ENCODE data around the gene TMEM178A.

The TMEM178A gene

GRCh38 chr2:39712953-39713352, 47.2 kb downstream of the TMEM178A start:
- no peaks in the 10 kb centered on the region for H3K36me3 ChIP-seq (replicated peaks; ENCODE audit: insufficient read depth, low read length)
- no peaks in the 10 kb centered on the region for H3K27me3 ChIP-seq (replicated peaks; ENCODE audit: insufficient read depth, low read length)
- H3K9me3 ChIP-seq (replicated peaks; ENCODE audit: insufficient read depth, low read length), result no peaks in the 10 kb centered on the region
- no peak overlapping the region for H2AFZ ChIP-seq (ENCODE audit: low read length)
- no peaks in the 10 kb centered on the region for H3K9me2 ChIP-seq (replicated peaks; ENCODE audit: insufficient read depth, low read length)
- DNase-seq, result no peak
- no peaks in the 10 kb centered on the region for H3F3A ChIP-seq (ENCODE audit: insufficient read depth, low read length)
- H3K4me2 ChIP-seq (ENCODE audit: low read depth, low read length), result no peak overlapping the region
- H4K20me1 ChIP-seq (ENCODE audit: insufficient read depth, low read length), result no peaks in the 10 kb centered on the region
- H3K4me3 ChIP-seq (ENCODE audit: low read length), result no peak overlapping the region
- TF ChIP-seq EZH2phosphoT487 (IDR thresholded peaks at IDR 0.05; ENCODE audit: low read length) (no peak), CTCF (IDR thresholded peaks at IDR 0.05; ENCODE audit: low read length) (no peak), EZH2 (optimal IDR thresholded peaks at IDR 0.05; ENCODE audit: low read depth, low read length) (no peak)
- H3K27ac ChIP-seq (ENCODE audit: low read length), result no peak overlapping the region
- H3K79me2 ChIP-seq (ENCODE audit: low read length), result no peaks in the 10 kb centered on the region
- no peak overlapping the region for H3K9ac ChIP-seq (ENCODE audit: low read length)
- no peaks in the 10 kb centered on the region for H3K4me1 ChIP-seq (ENCODE audit: low read length)

- H3K4me3 ChIP-seq (ENCODE audit: low read length), result no peak overlapping the region
- H3K4me2 ChIP-seq (ENCODE audit: low read depth, low read length), result no peak overlapping the region
- no peaks in the 10 kb centered on the region for H3K9me2 ChIP-seq (replicated peaks; ENCODE audit: insufficient read depth, low read length)
- no peaks in the 10 kb centered on the region for H3F3A ChIP-seq (ENCODE audit: insufficient read depth, low read length)
- no peak overlapping the region for H3K9ac ChIP-seq (ENCODE audit: low read length)
- no peaks in the 10 kb centered on the region for H4K20me1 ChIP-seq (ENCODE audit: insufficient read depth, low read length)
- H3K9me3 ChIP-seq (replicated peaks; ENCODE audit: insufficient read depth, low read length), result no peaks in the 10 kb centered on the region
- H2AFZ ChIP-seq (ENCODE audit: low read length), result no peak overlapping the region
- H3K36me3 ChIP-seq (replicated peaks; ENCODE audit: insufficient read depth, low read length), result no peaks in the 10 kb centered on the region
- no peak for TF ChIP-seq EZH2phosphoT487 (IDR thresholded peaks at IDR 0.05; ENCODE audit: low read length)
- no peak for TF ChIP-seq EZH2 (optimal IDR thresholded peaks at IDR 0.05; ENCODE audit: low read depth, low read length)
- TF ChIP-seq CTCF (IDR thresholded peaks at IDR 0.05; ENCODE audit: low read length), result no peak
- no peaks in the 10 kb centered on the region for H3K79me2 ChIP-seq (ENCODE audit: low read length)
- no peaks in the 10 kb centered on the region for H3K4me1 ChIP-seq (ENCODE audit: low read length)
- DNase-seq, result no peak
- H3K27ac ChIP-seq (ENCODE audit: low read length), result no peak overlapping the region
- H3K27me3 ChIP-seq (replicated peaks; ENCODE audit: insufficient read depth, low read length), result no peaks in the 10 kb centered on the region
Observed at GRCh38 chr2:39715095-39715494, 49.4 kb downstream of the TMEM178A start.

- no peak overlapping the region for H3K4me2 ChIP-seq (ENCODE audit: low read depth, low read length)
- H4K20me1 ChIP-seq (ENCODE audit: insufficient read depth, low read length), result no peaks in the 10 kb centered on the region
- H2AFZ ChIP-seq (ENCODE audit: low read length), result no peak overlapping the region
- H3K36me3 ChIP-seq (replicated peaks; ENCODE audit: insufficient read depth, low read length), result no peaks in the 10 kb centered on the region
- no peak for DNase-seq
- H3K9me2 ChIP-seq (replicated peaks; ENCODE audit: insufficient read depth, low read length), result no peaks in the 10 kb centered on the region
- H3K4me3 ChIP-seq (ENCODE audit: low read length), result no peak overlapping the region
- no peaks in the 10 kb centered on the region for H3K4me1 ChIP-seq (ENCODE audit: low read length)
- H3K9ac ChIP-seq (ENCODE audit: low read length), result no peak overlapping the region
- H3K9me3 ChIP-seq (replicated peaks; ENCODE audit: insufficient read depth, low read length), result no peaks in the 10 kb centered on the region
- no peak for TF ChIP-seq EZH2 (optimal IDR thresholded peaks at IDR 0.05; ENCODE audit: low read depth, low read length)
- TF ChIP-seq CTCF (IDR thresholded peaks at IDR 0.05; ENCODE audit: low read length), result no peak
- TF ChIP-seq EZH2phosphoT487 (IDR thresholded peaks at IDR 0.05; ENCODE audit: low read length), result no peak
- no peak overlapping the region for H3K27ac ChIP-seq (ENCODE audit: low read length)
- no peaks in the 10 kb centered on the region for H3K27me3 ChIP-seq (replicated peaks; ENCODE audit: insufficient read depth, low read length)
- H3F3A ChIP-seq (ENCODE audit: insufficient read depth, low read length), result no peaks in the 10 kb centered on the region
- no peaks in the 10 kb centered on the region for H3K79me2 ChIP-seq (ENCODE audit: low read length)
Observed at GRCh38 chr2:39715822-39716221, 50.1 kb downstream of the TMEM178A start.
